Left kidney (tissue), 2 donors: Measurements from ENCODE around the gene CAMTA1. TPM values are rescaled to one million over a fixed set of nuclear protein-coding genes. Genes with fewer than 3 reads are reported as not detected.
"Not testable (repeated sequence)": the region's sequence is repeated elsewhere in the genome, so short reads cannot be mapped to it uniquely, and the experiment has no call there.

Experiments used
- DNase-seq: peaks from one replicate; pipeline ENCODE4 v3.0.0-alpha.2; 2013
- polyA plus RNA-seq: library from polyadenylated mRNA; unstranded; fragments of 120-200 nt; gene quantifications from one replicate; pipeline ENCODE4 v1.2.1, GENCODE V29; 2013; ENCODE audit not compliant: insufficient read length

The CAMTA1 gene
- polyA plus RNA-seq, 1 donor = 88.8 TPM

GRCh38 chr1:7589774-7590425 is 804.6 kb downstream of the CAMTA1 start:
- no peak for DNase-seq

DNA sequence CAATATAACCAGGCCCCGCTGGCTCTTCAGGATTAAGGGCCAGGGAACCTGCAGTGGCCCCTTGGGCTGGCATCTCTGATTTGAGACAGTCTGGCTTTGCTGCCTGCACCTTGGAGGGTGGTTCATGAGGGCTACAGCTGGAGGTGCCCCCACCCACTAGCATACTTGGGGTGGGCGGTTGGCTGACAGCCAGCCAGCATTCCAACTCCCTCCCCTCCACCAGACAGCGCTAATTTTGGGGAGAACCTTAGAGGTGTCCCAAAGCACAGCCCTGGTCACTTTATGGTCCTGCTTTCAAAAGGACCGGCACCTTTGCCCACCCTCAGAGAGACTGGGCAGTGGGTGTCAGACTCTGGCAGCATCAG is 805.2 kb downstream of the CAMTA1 start:
- DNase-seq = no peak

DNA sequence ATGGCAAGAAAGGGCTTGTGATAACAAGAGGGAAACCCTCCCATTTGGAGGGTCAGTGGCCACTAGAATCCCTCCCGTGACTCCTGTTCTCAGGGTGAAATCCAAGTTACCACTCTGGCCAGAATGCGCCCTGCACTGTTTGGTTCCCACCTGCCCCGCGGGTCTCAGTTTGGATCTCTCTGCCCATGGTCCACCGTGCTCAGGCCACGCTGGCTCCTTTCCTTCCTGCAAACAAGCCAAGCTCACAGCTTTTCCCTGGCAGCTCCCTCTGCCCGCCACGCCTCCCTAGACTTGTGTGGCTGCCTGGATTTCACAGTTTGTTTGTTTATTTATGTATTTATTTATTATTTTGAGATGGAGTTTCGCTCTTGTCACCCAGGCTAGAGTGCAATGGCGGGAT is 806.3 kb downstream of the CAMTA1 start:
- DNase-seq = no peak

- DNase-seq = no peak
Measured at GRCh38 chr1:7592120-7592798, 807.0 kb downstream of the CAMTA1 start.

DNA sequence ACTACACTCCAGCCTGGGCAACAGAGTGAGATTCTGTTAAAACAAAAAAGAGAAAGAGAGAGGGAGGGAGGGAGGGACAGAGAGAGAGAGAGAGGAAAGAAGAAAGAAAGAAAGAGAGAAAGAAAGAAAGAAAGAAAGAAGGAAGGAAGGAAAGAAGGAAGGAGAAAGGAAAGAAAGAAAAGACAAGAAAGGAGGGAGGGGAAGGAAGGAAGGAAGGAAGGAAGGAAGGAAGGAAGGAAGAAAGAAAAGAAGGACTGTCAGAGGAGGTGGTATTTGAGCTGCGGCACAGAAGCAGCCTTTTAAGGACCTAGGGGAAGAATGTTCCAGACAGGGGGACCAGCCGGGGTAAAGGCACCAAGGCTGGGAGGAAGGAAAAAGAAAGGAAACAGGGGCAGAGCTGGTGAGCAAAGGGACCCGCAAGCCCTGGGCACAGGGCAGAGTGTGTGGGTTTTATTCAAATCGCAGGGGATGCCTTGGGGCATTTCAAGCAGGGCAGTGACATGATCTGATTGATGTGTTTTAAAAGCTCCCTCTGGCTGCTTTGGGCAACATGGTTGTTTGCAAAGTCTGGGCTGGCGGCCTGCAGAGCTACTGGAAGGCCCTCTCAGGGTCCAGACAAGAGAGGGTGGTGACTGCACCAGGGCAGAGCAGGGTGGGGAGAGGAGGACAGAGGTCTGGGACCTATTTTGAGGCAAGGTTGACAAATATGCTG is 808.9 kb downstream of the CAMTA1 start:
- DNase-seq = no peak

- DNase-seq = no peak
Measured at GRCh38 chr1:7594714-7595295, 809.6 kb downstream of the CAMTA1 start.

DNA sequence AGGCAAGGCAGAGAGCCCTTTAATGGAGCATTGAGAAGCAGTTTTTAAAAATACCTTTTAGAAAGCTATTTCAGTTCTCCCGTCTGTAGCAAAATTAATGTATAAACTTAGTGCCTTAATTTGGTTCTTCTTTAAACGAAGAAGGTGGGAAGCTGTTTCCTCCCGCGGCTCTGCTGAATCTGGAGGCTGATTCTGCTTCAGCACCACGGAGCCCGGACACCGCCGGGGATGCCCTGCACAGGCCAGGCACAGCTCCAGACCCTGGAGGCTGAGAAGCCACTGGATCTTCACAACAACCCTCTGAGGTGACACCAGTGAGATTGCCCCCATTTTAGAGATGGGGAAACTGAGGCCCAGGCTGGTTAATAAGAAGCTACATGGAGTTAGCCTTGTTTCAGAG is 810.1 kb downstream of the CAMTA1 start:
- no peak for DNase-seq

DNA sequence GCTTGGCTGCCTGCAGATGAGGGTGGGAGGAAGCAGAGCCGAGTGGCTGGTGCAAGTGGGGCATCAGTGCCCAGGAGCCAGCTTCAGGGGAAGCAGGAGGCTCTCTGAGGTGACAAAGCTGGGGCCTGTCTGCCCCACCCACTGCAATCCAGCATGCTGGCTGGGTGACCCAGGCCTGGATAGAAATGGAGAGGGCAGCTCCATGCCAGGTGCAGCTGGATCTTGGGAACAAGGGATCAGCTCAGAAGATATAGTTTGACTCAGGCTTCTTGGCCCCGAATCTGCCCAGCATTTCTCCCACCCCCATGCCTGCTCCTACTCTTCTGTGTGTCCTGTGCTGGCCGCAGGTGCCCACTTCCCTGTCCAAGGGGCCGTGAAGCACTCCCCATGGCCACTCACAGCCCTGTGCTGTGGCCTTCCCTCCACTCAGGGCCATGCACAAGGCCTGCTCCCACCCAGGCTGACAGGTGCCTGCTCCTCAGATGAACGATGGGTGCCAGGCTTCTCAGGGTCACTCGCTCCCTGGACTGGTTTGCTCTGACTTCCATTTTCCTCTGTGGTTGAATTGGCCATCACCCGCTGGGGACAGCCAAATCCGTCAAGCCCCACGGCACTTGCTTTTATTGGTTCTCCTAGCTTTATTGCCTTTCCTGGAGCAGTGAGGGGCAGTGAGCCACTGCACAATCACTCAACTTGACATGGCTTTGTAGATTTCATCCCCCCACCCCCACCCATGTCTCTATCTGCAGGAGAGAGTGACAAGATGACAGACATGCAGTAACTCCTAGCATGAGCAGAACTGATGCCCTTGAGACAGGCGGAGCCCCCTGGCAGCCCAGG is 811.1 kb downstream of the CAMTA1 start:
- DNase-seq = no peak

- not testable (repeated sequence) for DNase-seq
Measured at GRCh38 chr1:7598058-7598457, 812.8 kb downstream of the CAMTA1 start.

- DNase-seq = not testable (repeated sequence)
Measured at GRCh38 chr1:7604906-7605305, 819.7 kb downstream of the CAMTA1 start.

- no peak for DNase-seq
Measured at GRCh38 chr1:7606096-7606495, 820.8 kb downstream of the CAMTA1 start.

- no peak for DNase-seq
Measured at GRCh38 chr1:7607097-7607496, 821.8 kb downstream of the CAMTA1 start.

DNA sequence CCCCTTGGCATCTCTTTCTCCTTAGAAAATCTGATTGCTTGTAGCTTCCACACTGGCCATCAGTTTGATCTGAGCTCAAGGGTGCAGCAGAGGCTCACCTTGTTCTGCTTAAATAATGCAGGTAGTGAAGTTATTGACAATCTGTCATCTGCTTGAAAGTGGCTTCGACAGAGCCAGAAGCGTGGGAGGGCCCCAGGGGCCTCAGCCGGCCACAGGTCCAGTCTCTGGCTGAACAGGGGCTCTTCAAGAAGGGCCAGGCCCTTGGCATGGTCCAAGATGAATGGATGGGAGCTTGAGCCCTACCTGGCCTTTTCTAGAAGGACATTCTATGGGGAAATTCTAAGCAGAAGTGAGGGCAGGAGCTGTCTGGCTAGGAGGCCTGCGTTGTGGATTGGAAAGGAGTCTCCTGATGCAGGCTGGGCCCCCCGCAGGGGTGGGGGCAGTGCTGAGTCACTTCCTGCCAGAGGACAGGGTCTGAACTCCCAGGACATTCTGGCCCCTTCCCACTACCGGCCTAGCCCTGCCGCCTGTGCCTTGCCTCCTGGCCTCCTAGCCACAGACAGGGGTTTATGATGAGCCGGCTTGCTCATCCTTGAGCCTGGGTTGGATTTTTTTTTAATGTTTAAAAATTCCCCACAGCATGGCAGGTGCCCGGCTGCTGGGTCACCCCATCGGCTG is 823.5 kb downstream of the CAMTA1 start:
- DNase-seq = no peak

DNA sequence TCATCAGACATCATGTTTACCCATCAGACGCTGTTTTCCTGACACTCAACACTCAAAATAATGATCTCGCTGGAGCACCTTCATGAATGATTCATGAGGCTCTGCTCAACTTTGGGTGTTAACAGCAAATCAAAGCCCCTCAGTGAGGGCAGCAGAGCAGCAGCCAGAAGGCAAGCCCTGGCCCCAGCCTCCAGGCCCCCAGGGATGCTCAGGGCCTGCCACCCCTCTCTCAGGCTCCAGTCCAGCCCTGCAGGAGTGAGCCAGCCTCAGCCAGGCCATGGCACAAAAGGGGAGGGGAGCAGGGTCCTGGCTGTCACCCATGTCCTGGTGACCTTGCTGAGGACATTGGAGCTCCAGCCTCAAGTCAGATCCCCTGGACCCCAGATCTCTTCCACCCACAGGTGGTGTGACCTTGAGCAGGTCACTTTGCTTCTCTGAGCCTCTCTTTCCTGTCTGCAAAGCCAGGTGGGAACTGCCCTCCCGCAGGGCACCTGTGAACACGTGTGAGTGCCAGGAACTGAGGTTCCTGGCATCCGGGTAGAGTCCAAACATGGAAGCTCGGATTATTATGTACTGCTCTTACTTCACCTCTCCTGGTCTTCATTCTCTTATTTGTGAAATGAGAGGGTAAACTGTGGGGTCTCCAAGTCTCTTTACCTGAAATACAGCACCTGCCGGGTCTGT is 824.2 kb downstream of the CAMTA1 start:
- DNase-seq = no peak

- DNase-seq = no peak
Measured at GRCh38 chr1:7610106-7610731, 825.0 kb downstream of the CAMTA1 start.

DNA sequence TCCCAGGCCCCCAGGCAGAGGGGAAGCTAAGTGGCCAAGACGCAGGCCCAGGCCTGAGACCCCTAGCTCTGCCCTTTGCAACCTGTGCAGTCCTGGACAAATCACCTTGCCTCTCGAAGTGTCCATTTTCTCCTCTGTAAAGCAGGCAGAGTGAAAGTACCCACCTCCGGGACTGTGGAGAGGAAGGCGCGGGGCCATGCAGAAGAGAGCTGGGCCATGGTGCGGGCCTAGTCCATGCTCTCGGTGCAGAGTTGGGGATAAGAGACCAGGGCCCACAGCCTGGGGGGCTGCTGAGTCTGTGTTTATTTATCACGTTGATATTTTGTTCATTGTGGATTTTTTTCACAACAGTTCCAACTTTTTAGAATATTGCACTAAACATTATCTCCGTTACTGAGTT is 825.7 kb downstream of the CAMTA1 start:
- DNase-seq = no peak

DNA sequence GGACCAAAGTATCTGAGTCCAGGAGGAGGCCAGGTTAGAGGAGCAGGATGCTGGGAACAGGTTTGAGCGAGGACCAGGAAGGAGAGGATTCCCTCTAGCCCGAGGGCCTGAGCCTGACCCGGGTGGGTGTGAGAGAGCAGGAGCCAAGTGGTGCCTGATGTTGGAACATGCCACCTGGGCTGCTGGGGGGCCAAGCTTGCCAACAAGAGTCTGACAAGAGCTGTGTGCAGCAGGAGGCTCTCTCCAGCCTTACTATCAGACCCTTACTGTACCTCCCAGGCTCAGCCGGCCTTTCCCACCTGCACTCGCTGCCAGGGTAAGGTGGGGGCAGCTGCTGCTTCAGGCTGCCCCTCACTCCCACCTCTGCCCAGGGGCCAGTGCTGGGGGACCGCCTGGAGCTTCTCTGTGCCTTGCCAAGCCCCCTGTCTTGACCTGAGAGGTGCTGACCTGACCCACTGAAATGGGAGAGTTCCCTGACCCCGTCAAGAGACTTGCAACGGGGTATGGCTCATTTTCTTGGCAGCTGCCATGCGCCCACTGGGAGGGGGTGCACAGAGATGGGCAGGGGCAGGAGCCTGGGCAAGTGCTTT is 826.3 kb downstream of the CAMTA1 start:
- no peak for DNase-seq

- no peak for DNase-seq
Measured at GRCh38 chr1:7613106-7613850, 828.0 kb downstream of the CAMTA1 start.

DNA sequence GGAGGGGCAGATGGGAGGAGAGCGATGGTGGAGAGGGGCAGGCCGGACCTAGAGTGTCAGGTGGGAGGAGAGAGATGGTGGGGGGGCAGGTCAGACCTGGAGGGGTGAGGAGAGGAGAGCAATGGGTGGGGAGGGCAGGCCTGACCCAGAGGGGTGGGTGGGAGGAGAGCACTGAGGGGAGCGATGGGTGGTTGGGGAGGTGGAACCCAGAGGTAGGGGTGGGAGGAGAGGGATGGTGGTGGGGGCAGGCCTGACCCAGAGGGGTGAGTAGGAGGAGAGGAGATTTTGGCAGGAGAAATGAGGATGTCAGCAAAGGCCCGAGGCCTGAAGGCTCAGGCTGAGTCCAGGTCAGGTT is 828.6 kb downstream of the CAMTA1 start:
- no peak for DNase-seq
